HUES64 (cell line): ENCODE results near the gene CST9L.

Source experiments
- H3K27ac ChIP-seq: 2 replicates; pipeline ENCODE4 v1.7.0; 2013; ENCODE audit warnings: low read depth, low read length, inconsistent platforms
- H3K27me3 ChIP-seq: 2 replicates; pipeline ENCODE4 v1.6.1; 2013; ENCODE audit warnings: mild to moderate bottlenecking, low read length; ENCODE audit not compliant: insufficient read depth
- H3K36me3 ChIP-seq: 2 replicates; pipeline ENCODE4 v1.6.1; 2013; ENCODE audit warnings: mild to moderate bottlenecking, low read length; ENCODE audit not compliant: insufficient read depth
- H3K4me1 ChIP-seq: 2 replicates; pipeline ENCODE4 v1.6.1; 2013; ENCODE audit warnings: mild to moderate bottlenecking, low read length, moderate library complexity; ENCODE audit not compliant: insufficient read depth
- H3K4me3 ChIP-seq: 2 replicates; pipeline ENCODE4 v1.5.1; 2013; ENCODE audit warnings: mild to moderate bottlenecking, low read length, moderate library complexity
- H3K9ac ChIP-seq: 2 replicates; pipeline ENCODE4 v1.6.1; 2013; ENCODE audit warnings: mild to moderate bottlenecking, low read depth, low read length
- H3K9me3 ChIP-seq: 2 replicates; pipeline ENCODE4 v1.6.1; 2013; ENCODE audit warnings: low read depth, low read length; ENCODE audit not compliant: insufficient read depth
- WGBS: fragments of 150-250, 120-280 bp; methylation state at CpG from one replicate; pipeline ENCODE4 v1.1.7; 2013; ENCODE audit warnings: missing lambda C conversion rate; 5-methylcytosine and 5-hydroxymethylcytosine counted together

Gene CST9L

GRCh38 chr20:23603321-23603720 lies 35.0 kb upstream of the CST9L start:
- H3K9ac ChIP-seq, result no peak overlapping the region
- H3K27ac ChIP-seq, result no peak overlapping the region
- H3K36me3 ChIP-seq, result no peaks in the 10 kb centered on the region
- no peaks in the 10 kb centered on the region for H3K9me3 ChIP-seq
- H3K4me1 ChIP-seq, result peaks cover 5% of the 10 kb centered on the region
- no peaks in the 10 kb centered on the region; the same call in 1 of the 2 replicates for H3K27me3 ChIP-seq
- H3K4me3 ChIP-seq, result no peak overlapping the region
- 96% methylated on average over 4 of the region's 4 CpGs for WGBS

GRCh38 chr20:23602699-23603098 lies 34.4 kb upstream of the CST9L start:
- Histone ChIP-seq H3K27me3 (no peaks in the 10 kb centered on the region), H3K9ac (no peak overlapping the region), H3K27ac (no peak overlapping the region), H3K9me3 (no peaks in the 10 kb centered on the region), H3K4me3 (no peak overlapping the region), H3K36me3 (no peaks in the 10 kb centered on the region), H3K4me1 (no peaks in the 10 kb centered on the region; the same call in 1 of the 2 replicates)
- WGBS, result 93% methylated on average over 6 of the region's 6 CpGs

GRCh38 chr20:23602241-23602640 lies 34.0 kb upstream of the CST9L start:
- H3K9ac ChIP-seq, result no peak overlapping the region
- no peaks in the 10 kb centered on the region for H3K9me3 ChIP-seq
- WGBS, result 94% methylated on average over 2 of the region's 2 CpGs
- no peak overlapping the region for H3K27ac ChIP-seq
- no peaks in the 10 kb centered on the region for H3K36me3 ChIP-seq
- H3K27me3 ChIP-seq, result no peaks in the 10 kb centered on the region
- no peaks in the 10 kb centered on the region; the same call in 1 of the 2 replicates for H3K4me1 ChIP-seq
- no peak overlapping the region for H3K4me3 ChIP-seq

GRCh38 chr20:23601715-23602114 lies 33.4 kb upstream of the CST9L start:
- Histone ChIP-seq H3K4me3 (no peak overlapping the region), H3K4me1 (no peaks in the 10 kb centered on the region; the same call in 1 of the 2 replicates), H3K27ac (no peak overlapping the region), H3K27me3 (no peaks in the 10 kb centered on the region), H3K9ac (no peak overlapping the region), H3K9me3 (no peaks in the 10 kb centered on the region), H3K36me3 (no peaks in the 10 kb centered on the region)
- WGBS, result 91% methylated on average over 4 of the region's 4 CpGs

- no peaks in the 10 kb centered on the region for H3K36me3 ChIP-seq
- H3K9ac ChIP-seq, result no peak overlapping the region
- H3K4me1 ChIP-seq, result peaks cover 5% of the 10 kb centered on the region; the same call in 1 of the 2 replicates
- no peaks in the 10 kb centered on the region for H3K9me3 ChIP-seq
- H3K27ac ChIP-seq, result no peak overlapping the region
- H3K27me3 ChIP-seq, result no peaks in the 10 kb centered on the region
- no peak overlapping the region for H3K4me3 ChIP-seq
These were observed 30.2 kb upstream of the CST9L start for GRCh38 chr20:23598481-23598880.

GRCh38 chr20:23596579-23597250 lies 28.4 kb upstream of the CST9L start:
- 80% methylated on average over 2 of the region's 2 CpGs for WGBS
- H3K27ac ChIP-seq, result no peak overlapping the region
- no peaks in the 10 kb centered on the region for H3K36me3 ChIP-seq
- no peak overlapping the region for H3K9ac ChIP-seq
- H3K27me3 ChIP-seq, result no peaks in the 10 kb centered on the region
- H3K4me3 ChIP-seq, result no peak overlapping the region
- no peaks in the 10 kb centered on the region for H3K9me3 ChIP-seq
- H3K4me1 ChIP-seq, result peaks cover 5% of the 10 kb centered on the region; the same call in 1 of the 2 replicates

GRCh38 chr20:23595941-23596340 lies 27.7 kb upstream of the CST9L start:
- no peak overlapping the region for H3K27ac ChIP-seq
- WGBS, result 90% methylated on average over 1 of the region's 1 CpG

GRCh38 chr20:23588434-23589403 lies 20.4 kb upstream of the CST9L start:
- peaks cover 5% of the 10 kb centered on the region; the same call in 1 of the 2 replicates for H3K4me1 ChIP-seq
- peak overlapping the region; percentile 30 for H3K4me3 ChIP-seq
- H3K9ac ChIP-seq, result no peak overlapping the region
- H3K9me3 ChIP-seq, result no peaks in the 10 kb centered on the region
- H3K36me3 ChIP-seq, result no peaks in the 10 kb centered on the region
- H3K27me3 ChIP-seq, result no peaks in the 10 kb centered on the region
- WGBS, result 64% methylated on average over 10 of the region's 10 CpGs
- H3K27ac ChIP-seq, result no peak overlapping the region

More at GRCh38 chr20:23595941-23596340, 27.7 kb upstream of the CST9L start:
- no peaks in the 10 kb centered on the region for H3K36me3 ChIP-seq
- H3K27me3 ChIP-seq, result no peaks in the 10 kb centered on the region
- H3K4me3 ChIP-seq, result no peak overlapping the region
- H3K9me3 ChIP-seq, result no peaks in the 10 kb centered on the region
- peaks cover 5% of the 10 kb centered on the region; the same call in 1 of the 2 replicates for H3K4me1 ChIP-seq
- H3K9ac ChIP-seq, result no peak overlapping the region

GRCh38 chr20:23587631-23588030 lies 19.3 kb upstream of the CST9L start:
- Histone ChIP-seq H3K4me1 (peaks cover 5% of the 10 kb centered on the region; the same call in 1 of the 2 replicates), H3K9me3 (no peaks in the 10 kb centered on the region), H3K27ac (no peak overlapping the region), H3K9ac (no peak overlapping the region), H3K4me3 (no peak overlapping the region), H3K27me3 (no peaks in the 10 kb centered on the region), H3K36me3 (no peaks in the 10 kb centered on the region)
- 80% methylated on average over 7 of the region's 7 CpGs for WGBS

- no peak overlapping the region for H3K27ac ChIP-seq
- H3K4me1 ChIP-seq, result peaks cover 5% of the 10 kb centered on the region; the same call in 1 of the 2 replicates
- H3K36me3 ChIP-seq, result no peaks in the 10 kb centered on the region
- no peak overlapping the region for H3K9ac ChIP-seq
- H3K27me3 ChIP-seq, result no peaks in the 10 kb centered on the region
- no peaks in the 10 kb centered on the region for H3K9me3 ChIP-seq
- no peak overlapping the region for H3K4me3 ChIP-seq
- WGBS, result 83% methylated on average over 13 of the region's 13 CpGs
These were observed 18.6 kb upstream of the CST9L start for GRCh38 chr20:23586735-23587525.
